PC-3 (cell line): ENCODE measurements around the gene SKIC8. TPM values are rescaled to one million over a fixed set of nuclear protein-coding genes. Genes with fewer than 3 reads are reported as not detected.
A peak's percentile ranks its signal among the peaks of the same experiment; 100 is the strongest.

Source experiments
- ATAC-seq: fragments of 200-7000 bp; cut with Tn5 transposase; 2 replicates; pipeline ENCODE4 v1.9.1; 2020; ENCODE audit warnings: mild to moderate bottlenecking, moderate library complexity
- BruUV-seq: library from RNA; stranded (reverse); fragments of 400-500 nt; replicated peaks from 2 replicates; lab custom pipeline; 2021; lab: Mats Ljungman, UMichigan
- CTCF ChIA-PET: fragments of 300-600 bp; sonication (Branson Sonifier 250); formaldehyde crosslinking; loops from one replicate; lab custom pipeline; 2022; ENCODE audit warnings: antibody characterized with exemption; lab: Charles Lee
- POLR2A ChIA-PET: fragments of 300-600 bp; sonication (Branson Sonifier 250); formaldehyde crosslinking; loops from one replicate; lab custom pipeline; 2022; ENCODE audit warnings: antibody characterized with exemption; ENCODE audit not compliant: unreplicated experiment; lab: Charles Lee
- DNase-seq: peaks from one replicate; pipeline ENCODE4 v3.0.0-alpha.2; 2015
- H2AFZ ChIP-seq: fragments of 300-600 bp; sonication (generic); 2 replicates; pipeline ENCODE4 v1.6.0; 2016; ENCODE audit warnings: antibody characterized with exemption, low read length
- H3F3A ChIP-seq: fragments of 300-600 bp; sonication (generic); one replicate; pipeline ENCODE4 v1.6.0; 2017; ENCODE audit warnings: antibody characterized with exemption, low read length, control low read depth, mild to moderate bottlenecking; ENCODE audit not compliant: unreplicated experiment
- H3K27ac ChIP-seq: fragments of 300-600 bp; sonication (generic); 2 replicates; pipeline ENCODE4 v1.5.1; 2016; ENCODE audit warnings: mild to moderate bottlenecking, low read length
- H3K27me3 ChIP-seq: fragments of 300-600 bp; sonication (generic); 2 replicates; pipeline ENCODE4 v1.6.1; 2016; ENCODE audit warnings: low read length, mixed read lengths
- H3K36me3 ChIP-seq: fragments of 300-600 bp; sonication (generic); 2 replicates; pipeline ENCODE4 v1.6.1; 2016; ENCODE audit warnings: low read depth, mixed run types, low read length, mixed read lengths
- H3K4me1 ChIP-seq: fragments of 300-600 bp; sonication (generic); 2 replicates; pipeline ENCODE4 v1.5.1; 2016; ENCODE audit warnings: low read length; ENCODE audit not compliant: insufficient read depth
- H3K4me2 ChIP-seq: fragments of 300-600 bp; sonication (generic); 2 replicates; pipeline ENCODE4 v1.6.0; 2016; ENCODE audit warnings: low read length
- H3K4me3 ChIP-seq: fragments of 300-600 bp; sonication (generic); 2 replicates; pipeline ENCODE4 v1.5.1; 2016; ENCODE audit warnings: mild to moderate bottlenecking, low read length, mixed read lengths
- H3K79me2 ChIP-seq: fragments of 300-600 bp; sonication (generic); 2 replicates; pipeline ENCODE4 v1.6.1; 2017; ENCODE audit warnings: low read length, mixed read lengths
- H3K9ac ChIP-seq: fragments of 300-600 bp; sonication (generic); 2 replicates; pipeline ENCODE4 v1.6.0; 2016; ENCODE audit warnings: mild to moderate bottlenecking, low read length
- H3K9me2 ChIP-seq: fragments of 300-600 bp; sonication (generic); replicated peaks from 2 replicates; pipeline ENCODE4 v1.6.1; 2016; ENCODE audit warnings: mixed run types, low read length, mixed read lengths
- H3K9me3 ChIP-seq: fragments of 300-600 bp; sonication (generic); 2 replicates; pipeline ENCODE4 v1.6.1; 2016; ENCODE audit warnings: low read length, mixed read lengths
- H4K20me1 ChIP-seq: fragments of 300-600 bp; sonication (generic); 2 replicates; pipeline ENCODE4 v1.6.1; 2016; ENCODE audit warnings: low read length, mixed read lengths
- CTCF ChIP-seq: fragments of 300-600 bp; sonication (generic); conservative IDR thresholded peaks from 2 replicates; pipeline ENCODE4 v1.5.1; 2017; ENCODE audit warnings: antibody characterized with exemption, low read depth, mild to moderate bottlenecking, low read length
- EZH2 ChIP-seq: fragments of 300-600 bp; sonication (generic); IDR thresholded peaks from one replicate; pipeline ENCODE4 v1.6.1; 2017; ENCODE audit warnings: antibody characterized with exemption, mild to moderate bottlenecking, low read length; ENCODE audit not compliant: unreplicated experiment
- EZH2phosphoT487 ChIP-seq: fragments of 300-600 bp; sonication (generic); IDR thresholded peaks from 2 replicates; pipeline ENCODE4 v1.6.1; 2018; ENCODE audit warnings: mild to moderate bottlenecking, antibody characterized with exemption, low read length, borderline replicate concordance
- intact Hi-C: fragments of 100-400 bp; cut with micrococcal nuclease; formaldehyde crosslinking; loops from 2 replicates; pipeline ENCODE4 v1.9.0; 2023
- total RNA-seq: library from RNA; depleted of rRNA; stranded (reverse); fragments of >200 nt; gene quantifications from 2 replicates; pipeline ENCODE4 v1.2.3, GENCODE V29; 2014

Gene SKIC8
- total RNA-seq, 1 experiment from 2014 or later: 56.1 TPM

- H3K9me2 ChIP-seq: no peaks in the 10 kb centered on the region
- no peak overlapping the region for H3K27ac ChIP-seq
- H3K9ac ChIP-seq: no peak overlapping the region
- ChIA-PET POLR2A (interaction anchor here (0.5 kb wide), 1 partner anchor 140 kb away, joined by 3 read pairs; no protein-coding TSS in a partner anchor), CTCF (interaction anchor here (0.6 kb wide), 2 partner anchors 102 to 121 kb away, joined by 3 to 4 read pairs; no protein-coding TSS in a partner anchor)
- H2AFZ ChIP-seq: no peak overlapping the region
- no peaks in the 10 kb centered on the region for H3F3A ChIP-seq
- DNase-seq: peak; percentile 52
- BruUV-seq: TSS peak; percentile 84
- H3K79me2 ChIP-seq: no peaks in the 10 kb centered on the region
- ATAC-seq: peak; percentile 52
- TF ChIP-seq EZH2phosphoT487 (no peak), CTCF (peak; percentile 44)
- intact Hi-C loops: no loop called here
- no peak overlapping the region for H3K4me2 ChIP-seq
- H3K36me3 ChIP-seq: no peaks in the 10 kb centered on the region
- peaks cover 11% of the 10 kb centered on the region for H3K4me1 ChIP-seq
- H3K9me3 ChIP-seq: no peaks in the 10 kb centered on the region
- H3K4me3 ChIP-seq: no peak overlapping the region
- no peaks in the 10 kb centered on the region for H4K20me1 ChIP-seq
- no peaks in the 10 kb centered on the region for H3K27me3 ChIP-seq
These were observed 17.9 kb upstream of the SKIC8 start for GRCh38 chr15:78317145-78317836.

- no peaks in the 10 kb centered on the region for H3K9me3 ChIP-seq
- H2AFZ ChIP-seq: no peak overlapping the region
- TF ChIP-seq EZH2phosphoT487 (no peak), CTCF (no peak), EZH2 (no peak)
- H3K9me2 ChIP-seq: no peaks in the 10 kb centered on the region
- no peaks in the 10 kb centered on the region for H3K79me2 ChIP-seq
- no peaks in the 10 kb centered on the region for H3K36me3 ChIP-seq
- no peaks in the 10 kb centered on the region for H3F3A ChIP-seq
- no peak overlapping the region for H3K9ac ChIP-seq
- H3K27ac ChIP-seq: no peak overlapping the region
- H3K4me3 ChIP-seq: no peak overlapping the region
- BruUV-seq: TSS peak; percentile 24
- H3K4me2 ChIP-seq: no peak overlapping the region
- intact Hi-C loops: no loop called here
- no peaks in the 10 kb centered on the region for H3K27me3 ChIP-seq
- DNase-seq (no peak), ATAC-seq (peak; percentile 23)
- H4K20me1 ChIP-seq: no peaks in the 10 kb centered on the region
- H3K4me1 ChIP-seq: peaks cover 5% of the 10 kb centered on the region; the same call in 1 of the 2 replicates
- CTCF ChIA-PET: interaction anchor here (0.6 to 0.7 kb wide), 2 partner anchors 106 to 122 kb away, joined by 3 read pairs; no protein-coding TSS in a partner anchor
- POLR2A ChIA-PET: no interaction called here
These were observed 17.1 kb upstream of the SKIC8 start for GRCh38 chr15:78316283-78317083.
